ENCODE results near the gene SLC25A43. TPM values are rescaled to one million over a fixed set of nuclear protein-coding genes. Genes with fewer than 3 reads are reported as not detected.
"Not testable (repeated sequence)": the region's sequence is repeated elsewhere in the genome, so short reads cannot be mapped to it uniquely, and the experiment has no call there.

The SLC25A43 gene
- polyA plus RNA-seq, 4 donors = 3.4 to 10.0 (median 5.2) TPM

DNA sequence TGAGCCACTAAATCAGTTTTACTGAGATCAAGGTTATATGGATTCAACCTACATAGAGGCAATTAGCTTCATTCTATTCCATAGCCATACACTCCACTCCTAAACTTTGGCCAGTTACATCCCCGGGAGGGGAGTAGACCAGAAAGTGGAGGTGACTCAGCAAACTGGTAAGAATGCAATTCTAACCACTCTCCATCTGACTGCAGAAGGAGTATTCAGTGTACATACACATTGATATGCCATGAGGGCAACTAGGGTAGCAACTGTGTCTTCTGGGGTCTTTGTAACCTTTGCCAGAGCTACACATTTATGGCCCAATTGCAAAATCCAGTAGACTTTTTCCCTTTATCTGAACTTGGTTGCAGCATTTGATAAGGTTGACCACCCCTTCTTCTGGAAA lies 7.6 kb downstream of the SLC25A43 start:
- DNase-seq (ENCODE audit: low read depth in 4 of 4, low spot score in 3 of 4) = no peak

DNA sequence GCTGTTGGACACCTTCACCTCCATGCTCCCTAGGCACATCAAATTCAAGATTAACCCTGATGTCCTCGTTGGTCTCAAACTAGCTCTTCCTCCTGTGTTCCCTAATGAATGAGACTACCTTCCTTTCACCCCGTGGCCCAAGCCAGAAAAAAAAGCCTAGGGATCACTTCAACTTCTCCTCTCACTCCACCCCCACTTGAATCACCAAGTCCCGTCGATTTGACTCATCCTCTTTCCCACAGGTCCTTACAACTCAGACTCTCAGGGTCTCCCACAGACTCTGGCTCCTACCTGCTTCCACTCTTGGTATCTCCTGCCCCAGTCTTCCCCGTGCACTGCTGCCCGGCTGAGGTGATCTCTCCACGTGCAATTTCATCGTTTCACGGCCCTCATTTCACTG lies 8.5 kb downstream of the SLC25A43 start:
- no peak for DNase-seq (ENCODE audit: low read depth in 4 of 4, low spot score in 3 of 4)

GRCh38 chrX:119410027-119410819 lies 11.1 kb downstream of the SLC25A43 start:
- DNase-seq (ENCODE audit: low read depth in 4 of 4, low spot score in 3 of 4) = no peak

DNA sequence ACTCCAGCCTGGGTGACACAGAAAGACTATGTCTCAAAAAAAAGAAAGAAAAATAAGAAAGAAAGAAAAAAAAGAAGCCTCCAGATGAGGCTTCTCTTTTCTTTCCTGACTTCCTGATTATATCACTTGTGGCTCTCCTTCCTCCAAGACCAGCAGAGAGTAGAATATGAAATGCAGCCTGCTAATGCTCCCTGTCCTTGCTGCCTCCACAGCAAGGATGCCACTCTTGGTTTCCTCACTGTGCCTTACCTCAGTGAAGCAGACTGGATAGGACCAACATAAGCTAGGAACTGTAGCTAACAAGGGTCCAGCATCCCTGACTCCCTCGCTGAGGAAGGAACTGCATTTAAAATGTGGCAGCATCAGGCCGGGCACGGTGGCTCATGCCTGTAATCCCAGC lies 11.7 kb downstream of the SLC25A43 start:
- DNase-seq (ENCODE audit: low read depth in 4 of 4, low spot score in 3 of 4) = no peak

DNA sequence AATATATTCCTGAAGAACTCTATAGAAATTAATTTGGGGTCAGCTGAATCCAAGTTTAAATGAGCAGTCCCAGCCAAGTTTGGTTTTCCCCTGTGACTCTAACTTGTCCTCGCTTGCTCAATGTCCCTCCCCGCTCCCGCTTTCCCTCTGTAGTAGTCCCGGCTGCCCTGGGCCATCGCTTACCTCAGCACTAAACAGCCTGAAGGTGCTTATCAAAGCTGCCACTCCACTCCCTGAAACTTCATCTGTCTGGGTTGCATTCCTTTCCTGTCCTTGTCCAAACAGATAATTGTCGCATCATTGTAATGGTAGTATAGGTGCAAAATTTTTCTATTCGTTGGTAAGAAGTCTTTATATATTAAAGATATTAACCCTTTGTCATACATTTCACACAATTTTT lies 12.8 kb downstream of the SLC25A43 start:
- DNase-seq (ENCODE audit: low read depth in 4 of 4, low spot score in 3 of 4) = no peak

DNA sequence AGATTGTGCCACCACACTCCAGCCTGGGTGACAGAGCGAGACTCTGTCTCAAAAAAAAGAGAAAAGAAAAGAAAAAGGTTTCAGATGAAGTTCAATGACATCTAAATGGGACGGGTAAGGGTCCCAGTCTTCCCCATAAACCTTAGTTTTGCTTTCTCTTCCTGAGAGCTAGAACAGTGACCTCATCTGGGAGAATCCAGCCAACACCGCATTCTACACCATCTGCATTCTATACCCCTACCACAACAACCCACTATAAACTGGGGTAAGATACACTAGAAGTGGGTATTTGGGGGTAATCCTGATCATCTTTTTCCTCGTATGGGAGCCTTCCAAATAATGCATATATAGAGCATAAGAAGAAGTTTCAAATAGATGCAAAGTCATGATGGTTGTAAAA lies 18.2 kb downstream of the SLC25A43 start:
- DNase-seq (ENCODE audit: low read depth in 4 of 4, low spot score in 3 of 4) = no peak

DNA sequence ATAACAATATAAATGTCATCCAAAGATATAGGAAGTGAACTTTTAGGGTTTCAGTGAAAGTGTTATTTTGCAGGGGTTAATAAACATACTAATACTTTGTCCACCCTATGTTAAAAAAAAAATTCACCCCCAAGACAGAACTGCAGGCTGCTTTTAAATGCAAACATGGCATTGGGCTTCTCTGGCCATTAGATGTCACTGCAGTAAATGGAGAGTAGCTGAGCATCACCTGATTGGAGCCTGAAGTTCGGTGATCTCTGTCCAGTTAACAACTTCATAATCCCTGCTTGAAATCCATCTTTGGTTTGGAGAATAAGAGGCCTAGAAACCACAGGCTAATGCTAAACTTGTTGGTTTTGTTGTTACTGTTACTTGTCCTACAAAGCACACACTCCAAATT lies 18.7 kb downstream of the SLC25A43 start:
- DNase-seq (ENCODE audit: low read depth in 4 of 4, low spot score in 3 of 4) = no peak

DNA sequence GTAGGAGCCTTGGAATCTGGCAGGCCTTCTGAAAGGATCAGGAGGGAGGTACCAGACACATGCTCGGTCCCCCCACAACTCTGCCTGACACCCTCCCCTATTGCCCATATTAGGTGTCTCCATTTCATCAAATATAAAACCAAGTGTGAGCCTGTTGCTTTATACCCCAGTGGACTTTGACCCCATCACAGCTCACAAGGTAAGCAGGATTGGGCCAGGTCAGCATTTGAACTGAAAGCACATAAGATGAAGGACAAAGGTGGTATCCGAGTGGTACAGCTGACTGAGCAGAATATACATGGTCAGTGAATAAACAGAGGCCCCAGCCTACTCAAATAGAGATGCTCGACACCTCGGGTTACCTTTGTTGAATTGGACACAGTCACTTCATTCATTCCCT lies 20.0 kb downstream of the SLC25A43 start:
- no peak for DNase-seq (ENCODE audit: low read depth in 4 of 4, low spot score in 3 of 4)

DNA sequence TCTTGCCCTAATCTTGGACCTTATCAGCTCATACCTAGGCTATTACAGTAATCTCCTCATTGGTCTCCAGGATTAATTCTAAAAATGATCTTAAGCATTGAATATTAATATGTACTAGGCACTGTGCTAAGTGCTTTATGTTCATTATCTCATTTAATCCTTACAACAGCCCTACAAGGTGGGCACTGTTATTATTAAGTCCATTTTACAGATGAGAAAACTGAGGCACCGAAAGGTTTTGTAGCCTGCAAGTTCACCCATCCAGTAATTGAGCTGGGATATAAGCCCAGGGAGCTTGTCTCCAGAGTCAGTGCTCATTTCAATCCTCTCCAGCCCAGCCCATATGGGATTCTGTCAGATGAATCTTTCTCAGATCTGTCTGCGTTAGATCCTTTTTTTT lies 20.8 kb downstream of the SLC25A43 start:
- no peak for DNase-seq (ENCODE audit: low read depth in 4 of 4, low spot score in 3 of 4)

DNA sequence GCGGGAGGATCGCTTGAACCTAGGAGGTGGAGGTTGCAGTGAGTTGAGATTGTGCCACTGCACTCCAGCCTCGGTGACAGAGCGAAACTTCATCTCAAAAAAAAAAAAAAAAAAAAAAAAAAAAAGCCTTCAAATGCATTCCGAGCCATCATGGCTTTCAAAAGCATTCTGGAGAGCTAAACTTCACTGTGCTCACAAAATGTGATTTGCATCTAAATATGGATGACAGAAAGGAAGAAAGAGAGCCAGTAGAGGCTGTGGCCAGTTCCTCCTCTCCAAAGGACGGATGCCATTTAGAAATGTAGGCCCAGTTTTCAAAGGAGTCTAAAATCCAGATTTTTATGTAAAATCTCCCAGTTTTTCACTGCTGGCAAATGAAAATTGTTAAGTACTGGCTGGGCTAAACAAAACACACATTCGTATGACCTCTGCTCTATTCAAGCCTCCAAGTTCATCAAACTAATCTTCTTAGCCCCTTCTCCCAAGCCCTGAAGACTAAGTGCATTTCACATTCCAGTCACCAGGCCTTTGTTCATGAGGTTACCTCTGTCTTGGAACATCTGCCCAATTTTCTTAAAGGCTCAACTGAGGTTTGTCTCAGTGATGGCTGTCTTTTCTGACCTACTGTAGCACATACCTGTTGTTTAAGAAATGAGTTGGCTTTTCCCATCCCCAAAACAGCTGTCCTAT lies 22.0 kb downstream of the SLC25A43 start:
- DNase-seq (ENCODE audit: low read depth in 4 of 4, low spot score in 3 of 4) = no peak

DNA sequence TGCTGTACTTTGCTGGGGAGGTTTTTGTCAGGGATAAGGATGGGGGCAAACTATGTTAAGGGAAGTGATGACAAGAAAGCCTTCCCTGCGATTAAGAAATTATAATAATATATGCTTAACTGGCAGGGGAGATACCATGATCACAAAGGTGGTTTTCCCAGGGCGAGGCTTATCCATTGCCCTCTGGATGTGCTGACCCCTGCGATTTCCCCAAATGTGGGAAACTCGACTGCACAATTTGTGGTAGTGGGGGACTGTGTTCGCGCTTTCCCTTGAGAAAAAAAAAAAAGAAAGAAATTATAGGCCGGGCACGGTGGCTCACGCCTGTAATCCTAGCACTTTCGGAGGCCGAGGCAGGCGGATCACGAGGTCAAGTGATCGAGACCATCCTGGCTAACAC lies 24.5 kb downstream of the SLC25A43 start:
- no peak for DNase-seq (ENCODE audit: low read depth in 4 of 4, low spot score in 3 of 4)

GRCh38 chrX:119424999-119425398 lies 25.9 kb downstream of the SLC25A43 start:
- no peak for DNase-seq (ENCODE audit: low read depth in 4 of 4, low spot score in 3 of 4)

DNA sequence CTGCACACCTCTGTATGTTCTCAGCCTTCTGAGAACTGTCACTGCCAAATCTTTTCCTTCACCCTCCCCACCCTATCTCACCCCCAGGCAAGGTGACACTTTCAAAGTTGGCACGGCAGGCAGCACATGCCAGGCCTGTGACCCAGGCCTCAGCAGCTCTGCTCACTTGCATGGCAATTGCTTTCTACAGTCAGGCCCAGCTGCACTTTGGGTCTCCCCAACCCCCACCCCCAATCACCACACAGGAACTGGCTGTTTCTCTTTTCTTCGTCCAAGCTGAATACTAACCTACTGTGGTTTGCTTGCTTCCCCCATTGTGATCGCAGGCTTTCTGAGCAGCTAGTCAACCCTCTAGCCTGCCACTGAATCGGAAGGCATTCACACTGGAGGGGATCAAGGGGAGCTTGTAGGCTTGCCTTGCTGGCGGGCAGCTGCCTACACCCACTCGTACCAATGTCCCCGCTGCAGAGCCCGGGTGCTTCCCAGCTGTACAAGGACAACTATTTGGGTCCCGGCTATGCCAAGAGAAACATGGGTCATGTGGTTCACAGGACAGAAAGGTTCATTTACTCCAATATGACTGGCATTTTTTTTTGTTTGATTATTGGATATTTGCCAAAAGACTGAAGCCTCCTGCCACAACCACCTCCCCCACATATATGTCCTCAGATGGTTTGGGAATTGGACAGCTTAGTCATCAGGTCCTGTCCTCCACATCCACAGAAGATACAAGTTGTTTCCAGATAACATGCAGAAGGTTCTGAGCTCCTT lies 28.1 kb downstream of the SLC25A43 start:
- no peak for DNase-seq (ENCODE audit: low read depth in 4 of 4, low spot score in 3 of 4)

DNA sequence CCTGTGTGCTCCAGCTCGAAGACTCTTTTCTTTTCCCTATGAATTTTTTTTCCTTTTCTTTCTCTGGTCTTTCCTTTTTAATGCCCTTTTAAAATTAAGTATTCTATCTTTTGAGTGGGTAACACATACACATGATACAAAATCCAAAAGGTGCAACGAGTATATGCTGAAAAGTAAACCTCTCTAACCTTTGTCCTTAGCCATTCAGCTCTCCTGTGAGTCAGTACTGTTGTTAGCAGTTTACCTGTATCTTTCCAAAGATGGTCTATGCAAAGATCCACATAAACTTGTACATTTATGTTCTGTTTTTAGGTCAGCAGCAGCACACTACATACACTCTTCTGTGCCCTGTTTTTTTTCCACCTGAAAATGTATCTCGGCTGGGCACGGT lies 28.7 kb downstream of the SLC25A43 start:
- DNase-seq (ENCODE audit: low read depth in 4 of 4, low spot score in 3 of 4) = no peak

- no peak for DNase-seq (ENCODE audit: low read depth in 4 of 4, low spot score in 3 of 4)
Measured at GRCh38 chrX:119429471-119429870, 30.3 kb downstream of the SLC25A43 start.

- DNase-seq (ENCODE audit: low read depth in 4 of 4, low spot score in 3 of 4) = not testable (repeated sequence)
Measured at GRCh38 chrX:119441295-119441694, 42.2 kb downstream of the SLC25A43 start.

GRCh38 chrX:119442286-119442685 lies 43.1 kb downstream of the SLC25A43 start:
- no peak for DNase-seq (ENCODE audit: low read depth in 4 of 4, low spot score in 3 of 4)

DNA sequence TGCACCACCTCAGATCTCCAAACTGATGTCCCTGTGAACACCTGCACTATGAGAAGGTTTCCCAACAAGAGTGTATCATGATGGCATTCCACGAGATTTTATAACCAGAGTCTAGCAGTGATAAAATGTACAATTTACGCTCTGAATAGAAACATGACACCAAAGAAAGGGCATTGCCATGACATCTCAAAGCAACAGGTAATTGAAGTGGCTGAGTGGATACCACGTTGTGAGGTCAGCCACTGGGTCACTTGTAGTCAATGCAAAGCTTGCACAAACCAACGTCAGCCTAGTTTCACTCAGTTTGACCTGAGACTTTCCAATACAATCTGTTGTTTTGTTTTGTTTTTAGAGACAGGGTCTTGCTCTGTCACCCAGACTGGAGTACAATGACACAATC lies 54.1 kb downstream of the SLC25A43 start:
- DNase-seq (ENCODE audit: low read depth in 4 of 4, low spot score in 3 of 4) = no peak

DNA sequence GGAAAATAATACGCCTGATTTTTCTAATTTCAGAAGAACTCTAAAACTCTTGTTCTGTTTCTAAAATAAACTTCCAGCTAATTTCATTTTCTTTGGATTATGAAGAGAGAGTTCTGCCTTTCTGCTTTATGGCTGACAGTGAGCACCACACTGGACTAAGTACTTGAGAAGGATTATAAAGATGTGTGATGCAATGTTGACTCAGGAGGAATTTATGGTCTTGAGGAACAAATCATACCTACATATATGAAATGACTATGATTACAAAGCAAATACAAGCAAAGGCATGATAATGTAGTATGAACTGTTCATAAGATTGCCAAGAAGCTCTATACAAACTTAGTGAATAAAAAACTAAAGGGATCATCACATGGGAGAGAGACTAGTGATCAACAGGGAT lies 56.1 kb downstream of the SLC25A43 start:
- no peak for DNase-seq (ENCODE audit: low read depth in 4 of 4, low spot score in 3 of 4)

DNA sequence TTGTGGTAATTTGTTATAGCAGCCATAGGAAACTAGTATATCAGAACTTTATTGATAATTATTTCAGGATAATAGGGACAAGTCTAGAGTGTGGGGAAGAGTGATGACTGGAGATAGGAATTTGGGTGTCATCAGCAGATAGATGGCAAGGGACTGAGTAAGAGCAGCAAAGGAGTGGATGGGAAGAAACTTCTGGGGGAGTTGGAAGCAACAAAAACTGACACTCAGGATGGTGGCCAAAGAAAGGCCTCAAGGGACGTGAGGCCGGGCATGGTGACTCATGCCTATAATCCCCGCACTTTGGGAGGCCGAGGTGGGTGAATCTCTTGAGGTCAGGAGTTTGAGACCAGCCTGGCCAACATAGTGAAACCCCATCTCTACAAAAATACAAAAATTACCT lies 60.0 kb downstream of the SLC25A43 start:
- DNase-seq (ENCODE audit: low read depth in 4 of 4, low spot score in 3 of 4) = no peak

DNA sequence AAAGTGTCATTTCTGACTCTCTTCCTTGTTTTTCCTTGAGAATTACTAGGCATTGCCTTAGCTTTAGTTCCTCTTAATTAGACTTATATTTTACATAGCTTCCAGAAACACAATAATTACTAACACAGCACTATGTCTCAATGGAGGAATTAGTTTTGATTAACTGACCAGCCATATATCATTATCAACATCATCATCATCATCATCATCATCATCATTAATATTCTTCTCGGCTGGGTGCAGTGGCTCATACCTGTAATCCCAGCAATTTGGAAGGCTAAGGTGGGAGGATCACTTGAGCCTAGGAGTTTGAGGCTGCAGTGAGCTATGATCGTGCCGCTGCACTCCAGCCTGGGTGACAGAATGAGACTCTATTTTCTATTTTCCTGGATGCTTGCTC lies 66.4 kb downstream of the SLC25A43 start:
- DNase-seq (ENCODE audit: low read depth in 4 of 4, low spot score in 3 of 4) = no peak

GRCh38 chrX:119466970-119467369 lies 67.8 kb downstream of the SLC25A43 start:
- no peak for DNase-seq (ENCODE audit: low read depth in 4 of 4, low spot score in 3 of 4)
